ENCODE data around the gene CLIP3. TPM values are rescaled to one million over a fixed set of nuclear protein-coding genes. Genes with fewer than 3 reads are reported as not detected.

Gene CLIP3
- total RNA-seq, 1 donor from 2014 or later = 4.7 TPM

- Histone ChIP-seq H3K27me3 (ENCODE audit: control insufficient read depth, insufficient read depth, low read length) (no peaks in the 10 kb centered on the region), H3K36me3 (ENCODE audit: control insufficient read depth, insufficient read depth, low read length) (no peaks in the 10 kb centered on the region), H3K4me3 (ENCODE audit: low read depth, low read length) (peak overlapping the region; percentile 84)
- no peak for DNase-seq (ENCODE audit: low read depth)
- no peak for TF ChIP-seq CTCF (IDR thresholded peaks at IDR 0.05; ENCODE audit: insufficient read depth, low read length, poor library complexity, severe bottlenecking)
Observed at GRCh38 chr19:36013280-36014011, 19.2 kb downstream of the CLIP3 start.

GRCh38 chr19:36010402-36010801, 22.3 kb downstream of the CLIP3 start:
- TF ChIP-seq CTCF (IDR thresholded peaks at IDR 0.05; ENCODE audit: insufficient read depth, low read length, poor library complexity, severe bottlenecking) = no peak
- Histone ChIP-seq H3K4me3 (ENCODE audit: low read depth, low read length) (no peak overlapping the region), H3K27me3 (ENCODE audit: control insufficient read depth, insufficient read depth, low read length) (no peaks in the 10 kb centered on the region), H3K36me3 (ENCODE audit: control insufficient read depth, insufficient read depth, low read length) (no peaks in the 10 kb centered on the region)
- DNase-seq (ENCODE audit: low read depth) = no peak

- Histone ChIP-seq H3K36me3 (ENCODE audit: control insufficient read depth, insufficient read depth, low read length) (no peaks in the 10 kb centered on the region), H3K4me3 (ENCODE audit: low read depth, low read length) (peak overlapping the region; percentile 31)
Observed at GRCh38 chr19:36009633-36010379, 22.9 kb downstream of the CLIP3 start.

GRCh38 chr19:36009220-36009619, 23.5 kb downstream of the CLIP3 start:
- no peak for TF ChIP-seq CTCF (IDR thresholded peaks at IDR 0.05; ENCODE audit: insufficient read depth, low read length, poor library complexity, severe bottlenecking)
- DNase-seq (ENCODE audit: low read depth) = no peak

More at GRCh38 chr19:36009633-36010379, 22.9 kb downstream of the CLIP3 start:
- no peaks in the 10 kb centered on the region for H3K27me3 ChIP-seq (ENCODE audit: control insufficient read depth, insufficient read depth, low read length)
- DNase-seq (ENCODE audit: low read depth) = no peak
- TF ChIP-seq CTCF (IDR thresholded peaks at IDR 0.05; ENCODE audit: insufficient read depth, low read length, poor library complexity, severe bottlenecking) = no peak

GRCh38 chr19:36008336-36008978, 24.2 kb downstream of the CLIP3 start, which contains the start of gene SYNE4:
TSS of gene SYNE4 (minus strand) at chr19:36008813. CDS start at chr19:36008681, 132 bp downstream.
- no peak for DNase-seq (ENCODE audit: low read depth)
- no peak for TF ChIP-seq CTCF (IDR thresholded peaks at IDR 0.05; ENCODE audit: insufficient read depth, low read length, poor library complexity, severe bottlenecking)
- no peaks in the 10 kb centered on the region for H3K36me3 ChIP-seq (ENCODE audit: control insufficient read depth, insufficient read depth, low read length)
- H3K4me3 ChIP-seq (ENCODE audit: low read depth, low read length) = peak within 1 kb of the TSS; percentile 34
- H3K27me3 ChIP-seq (ENCODE audit: control insufficient read depth, insufficient read depth, low read length) = no peaks in the 10 kb centered on the region

More at GRCh38 chr19:36009220-36009619, 23.5 kb downstream of the CLIP3 start:
- no peaks in the 10 kb centered on the region for H3K36me3 ChIP-seq (ENCODE audit: control insufficient read depth, insufficient read depth, low read length)
- peak overlapping the region; percentile 31 for H3K4me3 ChIP-seq (ENCODE audit: low read depth, low read length)
- H3K27me3 ChIP-seq (ENCODE audit: control insufficient read depth, insufficient read depth, low read length) = no peaks in the 10 kb centered on the region

Data from kidney epithelial cell (primary cell).